Measurements from ENCODE around the gene BACE2.

Gene BACE2

GRCh38 chr21:41209016-41209619, 41.2 kb downstream of the BACE2 start:
- Histone ChIP-seq H3K4me3 (ENCODE audit: low read depth, low read length) (no peak overlapping the region), H3K4me1 (ENCODE audit: control insufficient read depth, insufficient read depth, low read length) (peaks cover 6% of the 10 kb centered on the region; the same call in 1 of the 2 replicates), H3K9me3 (ENCODE audit: control insufficient read depth, insufficient read depth, low read depth, low read length) (no peaks in the 10 kb centered on the region), H3K27ac (ENCODE audit: extremely low read depth, low read depth, low read length) (no peak overlapping the region), H3K36me3 (ENCODE audit: control insufficient read depth in 2 of 2, insufficient read depth in 1 of 2, low read length in 2 of 2) (no peaks in the 10 kb centered on the region)
- ChIA-PET POLR2A (no interaction called here), CTCF (interaction anchor here (0.8 to 1.1 kb wide), 2 partner anchors 38 to 400 kb away, joined by 3 to 4 read pairs; no protein-coding TSS in a partner anchor)
- TF ChIP-seq, protein P1, sequence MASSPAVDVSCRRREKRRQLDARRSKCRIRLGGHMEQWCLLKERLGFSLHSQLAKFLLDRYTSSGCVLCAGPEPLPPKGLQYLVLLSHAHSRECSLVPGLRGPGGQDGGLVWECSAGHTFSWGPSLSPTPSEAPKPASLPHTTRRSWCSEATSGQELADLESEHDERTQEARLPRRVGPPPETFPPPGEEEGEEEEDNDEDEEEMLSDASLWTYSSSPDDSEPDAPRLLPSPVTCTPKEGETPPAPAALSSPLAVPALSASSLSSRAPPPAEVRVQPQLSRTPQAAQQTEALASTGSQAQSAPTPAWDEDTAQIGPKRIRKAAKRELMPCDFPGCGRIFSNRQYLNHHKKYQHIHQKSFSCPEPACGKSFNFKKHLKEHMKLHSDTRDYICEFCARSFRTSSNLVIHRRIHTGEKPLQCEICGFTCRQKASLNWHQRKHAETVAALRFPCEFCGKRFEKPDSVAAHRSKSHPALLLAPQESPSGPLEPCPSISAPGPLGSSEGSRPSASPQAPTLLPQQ (tag by site-specific recombination; IDR thresholded peaks at IDR 0.05) = no peak
- TF ChIP-seq ZNF426 (tag by site-specific recombination; IDR thresholded peaks at IDR 0.05) (no peak), ZSCAN18 (tag by site-specific recombination; IDR thresholded peaks at IDR 0.05) (no peak), PRDM6 (tag by site-specific recombination; IDR thresholded peaks at IDR 0.05) (no peak), ZNF560 (tag by site-specific recombination; IDR thresholded peaks at IDR 0.05; ENCODE audit: borderline replicate concordance) (no peak), ZNF335 (tag by site-specific recombination; conservative IDR thresholded peaks at IDR 0.05) (no peak)
- TF ChIP-seq, protein P2, sequence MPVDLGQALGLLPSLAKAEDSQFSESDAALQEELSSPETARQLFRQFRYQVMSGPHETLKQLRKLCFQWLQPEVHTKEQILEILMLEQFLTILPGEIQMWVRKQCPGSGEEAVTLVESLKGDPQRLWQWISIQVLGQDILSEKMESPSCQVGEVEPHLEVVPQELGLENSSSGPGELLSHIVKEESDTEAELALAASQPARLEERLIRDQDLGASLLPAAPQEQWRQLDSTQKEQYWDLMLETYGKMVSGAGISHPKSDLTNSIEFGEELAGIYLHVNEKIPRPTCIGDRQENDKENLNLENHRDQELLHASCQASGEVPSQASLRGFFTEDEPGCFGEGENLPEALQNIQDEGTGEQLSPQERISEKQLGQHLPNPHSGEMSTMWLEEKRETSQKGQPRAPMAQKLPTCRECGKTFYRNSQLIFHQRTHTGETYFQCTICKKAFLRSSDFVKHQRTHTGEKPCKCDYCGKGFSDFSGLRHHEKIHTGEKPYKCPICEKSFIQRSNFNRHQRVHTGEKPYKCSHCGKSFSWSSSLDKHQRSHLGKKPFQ (tag by site-specific recombination; IDR thresholded peaks at IDR 0.05) = no peak

GRCh38 chr21:41210426-41211059, 42.6 kb downstream of the BACE2 start:
- Histone ChIP-seq H3K9me3 (ENCODE audit: control insufficient read depth, insufficient read depth, low read depth, low read length) (no peaks in the 10 kb centered on the region), H3K4me1 (ENCODE audit: control insufficient read depth, insufficient read depth, low read length) (peaks cover 6% of the 10 kb centered on the region; the same call in 1 of the 2 replicates), H3K27ac (ENCODE audit: extremely low read depth, low read depth, low read length) (no peak overlapping the region), H3K4me3 (ENCODE audit: low read depth, low read length) (no peak overlapping the region), H3K36me3 (ENCODE audit: control insufficient read depth in 2 of 2, insufficient read depth in 1 of 2, low read length in 2 of 2) (no peaks in the 10 kb centered on the region)
- TF ChIP-seq ZNF548 (tag by site-specific recombination; IDR thresholded peaks at IDR 0.05) (no peak), ZNF146 (tag by site-specific recombination; IDR thresholded peaks at IDR 0.05) (no peak), ZFP41 (tag by site-specific recombination; IDR thresholded peaks at IDR 0.05; ENCODE audit: borderline replicate concordance) (no peak), ZFP3 (tag by site-specific recombination; IDR thresholded peaks at IDR 0.05; ENCODE audit: low read depth) (no peak), ZNF585B (tag by site-specific recombination; IDR thresholded peaks at IDR 0.05) (no peak), ZNF391 (tag by site-specific recombination; IDR thresholded peaks at IDR 0.05; ENCODE audit: borderline replicate concordance, low read depth) (no peak), ZNF114 (tag by site-specific recombination; IDR thresholded peaks at IDR 0.05) (no peak), ZNF544 (tag by site-specific recombination; IDR thresholded peaks at IDR 0.05) (no peak), FEZF1 (tag by site-specific recombination; IDR thresholded peaks at IDR 0.05) (no peak), ZSCAN23 (tag by site-specific recombination; IDR thresholded peaks at IDR 0.05) (no peak), ZNF169 (tag by site-specific recombination; IDR thresholded peaks at IDR 0.05) (no peak), ZNF571 (tag by site-specific recombination; IDR thresholded peaks at IDR 0.05) (no peak), BCL11B (tag by site-specific recombination; IDR thresholded peaks at IDR 0.05; ENCODE audit: low read depth) (no peak), GFI1B (tag by site-specific recombination; IDR thresholded peaks at IDR 0.05) (no peak)
- TF ChIP-seq, protein P3, sequence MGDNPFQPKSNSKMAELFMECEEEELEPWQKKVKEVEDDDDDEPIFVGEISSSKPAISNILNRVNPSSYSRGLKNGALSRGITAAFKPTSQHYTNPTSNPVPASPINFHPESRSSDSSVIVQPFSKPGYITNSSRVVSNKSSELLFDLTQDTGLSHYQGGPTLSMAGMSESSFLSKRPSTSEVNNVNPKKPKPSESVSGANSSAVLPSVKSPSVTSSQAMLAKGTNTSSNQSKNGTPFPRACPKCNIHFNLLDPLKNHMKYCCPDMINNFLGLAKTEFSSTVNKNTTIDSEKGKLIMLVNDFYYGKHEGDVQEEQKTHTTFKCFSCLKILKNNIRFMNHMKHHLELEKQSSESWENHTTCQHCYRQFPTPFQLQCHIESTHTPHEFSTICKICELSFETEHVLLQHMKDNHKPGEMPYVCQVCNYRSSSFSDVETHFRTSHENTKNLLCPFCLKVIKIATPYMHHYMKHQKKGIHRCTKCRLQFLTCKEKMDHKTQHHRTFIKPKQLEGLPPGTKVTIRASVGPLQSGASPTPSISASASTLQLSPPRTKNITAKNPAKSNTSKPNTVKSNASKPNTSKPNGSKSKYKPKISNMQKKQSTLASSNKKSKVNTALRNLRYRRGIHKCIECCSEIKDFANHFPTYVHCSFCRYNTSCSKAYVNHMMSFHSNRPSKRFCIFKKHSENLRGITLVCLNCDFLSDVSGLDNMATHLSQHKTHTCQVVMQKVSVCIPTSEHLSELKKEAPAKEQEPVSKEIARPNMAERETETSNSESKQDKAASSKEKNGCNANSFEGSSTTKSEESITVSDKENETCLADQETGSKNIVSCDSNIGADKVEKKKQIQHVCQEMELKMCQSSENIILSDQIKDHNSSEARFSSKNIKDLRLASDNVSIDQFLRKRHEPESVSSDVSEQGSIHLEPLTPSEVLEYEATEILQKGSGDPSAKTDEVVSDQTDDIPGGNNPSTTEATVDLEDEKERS (tag by site-specific recombination; IDR thresholded peaks at IDR 0.05) = no peak
- TF ChIP-seq, protein P2 (tag by site-specific recombination; IDR thresholded peaks at IDR 0.05) = no peak
- CTCF ChIA-PET = interaction anchor here (1.1 kb wide), 1 partner anchor 40 kb away, joined by 4 read pairs; no protein-coding TSS in a partner anchor
- POLR2A ChIA-PET = no interaction called here
